H1 (cell line): Measurements from ENCODE around the gene CAMSAP1. TPM values are rescaled to one million over a fixed set of nuclear protein-coding genes. Genes with fewer than 3 reads are reported as not detected.

Experiments
- BCL11A ChIP-seq, 2 experiments: IDR thresholded peaks; one replicate each; pipeline ENCODE4 v1.6.1; 2011; ENCODE audit warnings: low read depth in 2 of 2, low read length in 2 of 2, mild to moderate bottlenecking in 2 of 2
- CBX5 ChIP-seq: fragments of 300-800, 300-1000 bp; sonication (generic); IDR thresholded peaks from 2 replicates; pipeline ENCODE4 v1.7.1; 2016; ENCODE audit warnings: antibody characterized with exemption, low read length, low read depth
- EP300 ChIP-seq, 2 experiments: IDR thresholded peaks; 1 replicate in 1 of 2; 2 replicates in 1 of 2; pipeline ENCODE4 v1.6.1; 2011 to 2012; ENCODE audit warnings: low read depth in 2 of 2, low read length in 2 of 2, mild to moderate bottlenecking in 2 of 2, borderline replicate concordance in 1 of 2, inconsistent platforms in 1 of 2, moderate library complexity in 1 of 2
- EZH2 ChIP-seq: fragments of 200-600 bp; sonication (generic); IDR thresholded peaks from 2 replicates; pipeline ENCODE4 v1.7.1; 2012; ENCODE audit warnings: low read depth, mild to moderate bottlenecking, moderate library complexity, low read length, inconsistent platforms; ENCODE audit not compliant: severe bottlenecking
- HDAC2 ChIP-seq, 2 experiments: fragments of 300-600 bp in 1 of 2; sonication (generic) in 1 of 2; IDR thresholded peaks; 2 replicates each; pipeline ENCODE4 v1.6.1; 2011 to 2012; ENCODE audit warnings: low read depth in 2 of 2, low read length in 2 of 2, mild to moderate bottlenecking in 2 of 2, moderate library complexity in 2 of 2, borderline replicate concordance in 1 of 2, inconsistent platforms in 1 of 2
- TAF1 ChIP-seq: IDR thresholded peaks from 2 replicates; pipeline ENCODE4 v1.6.1; 2011; ENCODE audit warnings: mild to moderate bottlenecking, low read depth, low read length
- TAF7 ChIP-seq: optimal IDR thresholded peaks from 2 replicates; pipeline ENCODE3; 2011; ENCODE audit warnings: low read depth, mild to moderate bottlenecking, inconsistent platforms, low read length, moderate library complexity, borderline replicate concordance
- TBP ChIP-seq: IDR thresholded peaks from 2 replicates; pipeline ENCODE4 v1.6.1; 2011; ENCODE audit warnings: low read depth, low read length, improper control_type of control experiment
- polyA plus RNA-seq, 7 experiments: library from polyadenylated mRNA; depleted of rRNA in 3 of 7; stranded (reverse) in 5 of 7; unstranded in 2 of 7; fragments of >200 nt in 5 of 7; fragments of 200-250 nt in 2 of 7; gene quantifications; 1 replicate in 5 of 7; 2 replicates in 1 of 7; 4 replicates in 1 of 7; pipeline versions ENCODE4 v1.2.1 to v1.2.3, GENCODE V29; 2011 to 2013; ENCODE audit warnings: missing spikeins in 2 of 7, mixed read lengths in 2 of 7
- total RNA-seq: library from RNA; stranded (reverse); fragmentation: NEBNext Ultra II Directional; extraction: Animal tissue kit (Norgen Biotek cat#: 25700); gene quantifications from 2 replicates; pipeline ENCODE4 v1.2.1, GENCODE V29; 2021

Gene CAMSAP1
- total and polyA plus RNA-seq, 2 of the 8 experiments (the other 6 are each of a cell fraction or from before 2014, with no cell fraction given): 13.4 to 44.0 TPM

DNA sequence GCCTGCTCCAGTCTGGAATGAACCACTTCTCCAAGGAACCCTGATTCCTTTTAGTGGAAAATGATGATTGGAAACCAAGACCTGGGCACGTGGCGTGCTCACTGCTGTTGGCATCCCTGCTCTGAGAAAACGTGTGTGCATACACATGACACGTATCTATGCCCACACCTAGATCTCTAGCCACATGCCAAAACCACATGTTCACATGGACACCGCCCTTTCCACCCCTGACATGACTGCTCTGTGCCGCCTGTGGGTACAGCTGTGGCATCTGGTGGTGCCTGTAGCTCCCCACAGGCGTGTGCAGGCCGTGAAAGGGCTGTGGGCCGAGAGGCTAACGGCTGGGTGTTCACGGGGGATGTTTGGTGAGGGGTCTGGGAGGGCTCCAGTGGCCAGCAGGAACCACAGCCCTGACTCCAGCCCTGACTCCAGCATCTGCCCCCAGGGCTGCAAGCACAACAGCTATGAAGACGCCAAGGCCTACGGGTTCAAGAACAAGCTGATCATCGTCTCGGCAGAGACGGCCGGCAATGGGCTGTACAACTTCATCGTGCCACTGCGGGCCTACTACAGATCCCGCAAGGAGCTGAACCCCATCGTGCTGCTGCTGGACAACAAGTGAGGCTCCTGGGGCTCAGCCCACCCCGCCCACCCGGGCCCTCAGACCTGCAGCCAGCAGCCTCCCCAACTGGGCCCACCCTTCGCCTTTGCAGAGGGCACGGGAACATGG, 130.3 kb downstream of the CAMSAP1 start (continued):
- TF ChIP-seq TAF7 (no peak), TBP (no peak), BCL11A (IDR thresholded peaks at IDR 0.05; ENCODE audit: low read depth in 2 of 2, low read length in 2 of 2) (no peak), TAF1 (no peak), EP300 (IDR thresholded peaks at IDR 0.05; ENCODE audit: borderline replicate concordance in 1 of 2, low read depth in 2 of 2, low read length in 2 of 2) (no peak), EZH2 (no peak), HDAC2 (IDR thresholded peaks at IDR 0.05; ENCODE audit: borderline replicate concordance in 1 of 2, low read depth in 2 of 2, low read length in 2 of 2) (no peak), CBX5 (no peak)
